HEK293 (cell line): Measurements from ENCODE around the gene DOK6.

Experiments used
- CTCF ChIA-PET: fragments of 350-600 bp; formaldehyde crosslinking; extraction: SDS; loops from one replicate; lab custom pipeline; 2021; ENCODE audit warnings: antibody characterized with exemption; lab: Yijun Ruan, JAX
- POLR2A ChIA-PET: fragments of 300-600 bp; formaldehyde crosslinking; extraction: SDS; loops from one replicate; lab custom pipeline; 2020; ENCODE audit warnings: antibody characterized with exemption, inconsistent platforms; lab: Yijun Ruan, JAX
- H3K27ac ChIP-seq: fragments of 200-500 bp; sonication (Bioruptor generic); 2 replicates; pipeline ENCODE4 v1.5.1; 2014; ENCODE audit warnings: low read depth, low read length, control low read depth, inconsistent platforms; ENCODE audit errors: extremely low read depth
- H3K36me3 ChIP-seq, 2 experiments: fragments of 200-500 bp in 1 of 2; sonication (Bioruptor generic) in 1 of 2; 1 replicate in 1 of 2; 2 replicates in 1 of 2; pipeline ENCODE4 v1.5.1; 2014 to 2017; ENCODE audit warnings: inconsistent platforms in 2 of 2, low read length in 2 of 2; ENCODE audit not compliant: control insufficient read depth in 2 of 2, insufficient read depth in 1 of 2
- H3K4me1 ChIP-seq: fragments of 200-500 bp; sonication (Bioruptor generic); 2 replicates; pipeline ENCODE4 v1.5.1; 2014; ENCODE audit warnings: mild to moderate bottlenecking, low read length, inconsistent platforms; ENCODE audit not compliant: control insufficient read depth, insufficient read depth
- H3K4me3 ChIP-seq: 2 replicates; pipeline ENCODE4 v1.5.1; 2011; ENCODE audit warnings: low read depth, mild to moderate bottlenecking, control low read depth, low read length, moderate library complexity
- H3K9me3 ChIP-seq: fragments of 200-500 bp; sonication (Bioruptor generic); 2 replicates; pipeline ENCODE4 v1.5.1; 2014; ENCODE audit warnings: low read depth, low read length, inconsistent platforms; ENCODE audit not compliant: control insufficient read depth, insufficient read depth
- GFI1B ChIP-seq: fragments of 450-650 bp; formaldehyde crosslinking; IDR thresholded peaks from 2 replicates; pipeline ENCODE4 v1.5.1; 2016; ENCODE audit warnings: missing biosample characterization, missing genetic modification characterization
- REPIN1 ChIP-seq: fragments of 450-650 bp; formaldehyde crosslinking; IDR thresholded peaks from 2 replicates; pipeline ENCODE4 v1.5.1; 2017; ENCODE audit warnings: missing biosample characterization, missing genetic modification characterization, low read depth
- TCF7L2 ChIP-seq: IDR thresholded peaks from 2 replicates; pipeline ENCODE4 v1.6.1; 2011; ENCODE audit warnings: low read depth, mild to moderate bottlenecking, inconsistent platforms, low read length, moderate library complexity, borderline replicate concordance
- ZBTB21 ChIP-seq: fragments of 450-650 bp; formaldehyde crosslinking; IDR thresholded peaks from 2 replicates; pipeline ENCODE4 v1.5.1; 2017; ENCODE audit warnings: missing biosample characterization, missing genetic modification characterization
- ZBTB48 ChIP-seq: fragments of 450-650 bp; formaldehyde crosslinking; IDR thresholded peaks from 2 replicates; pipeline ENCODE4 v1.5.1; 2016; ENCODE audit warnings: missing biosample characterization, missing genetic modification characterization
- ZNF112 ChIP-seq: fragments of 450-650 bp; formaldehyde crosslinking; IDR thresholded peaks from 2 replicates; pipeline ENCODE4 v1.5.0; 2017; ENCODE audit warnings: missing biosample characterization, missing genetic modification characterization
- ZNF114 ChIP-seq: fragments of 450-650 bp; formaldehyde crosslinking; IDR thresholded peaks from 2 replicates; pipeline ENCODE4 v1.5.0; 2017; ENCODE audit warnings: missing biosample characterization, missing genetic modification characterization
- ZNF133 ChIP-seq: fragments of 450-650 bp; formaldehyde crosslinking; IDR thresholded peaks from 2 replicates; pipeline ENCODE4 v1.5.1; 2016; ENCODE audit warnings: missing biosample characterization, missing genetic modification characterization
- ZNF146 ChIP-seq: fragments of 450-650 bp; formaldehyde crosslinking; IDR thresholded peaks from 2 replicates; pipeline ENCODE4 v1.5.1; 2016; ENCODE audit warnings: missing biosample characterization, missing genetic modification characterization
- ZNF18 ChIP-seq: fragments of 450-650 bp; formaldehyde crosslinking; IDR thresholded peaks from 2 replicates; pipeline ENCODE4 v1.5.1; 2016; ENCODE audit warnings: missing biosample characterization, missing genetic modification characterization
- ZNF223 ChIP-seq: fragments of 450-650 bp; formaldehyde crosslinking; IDR thresholded peaks from 2 replicates; pipeline ENCODE4 v1.5.1; 2016; ENCODE audit warnings: missing biosample characterization, missing genetic modification characterization
- ZNF266 ChIP-seq: fragments of 450-650 bp; formaldehyde crosslinking; IDR thresholded peaks from 2 replicates; pipeline ENCODE4 v1.5.1; 2016; ENCODE audit warnings: missing biosample characterization, missing genetic modification characterization, low read depth
- ZNF311 ChIP-seq: fragments of 450-650 bp; formaldehyde crosslinking; IDR thresholded peaks from 2 replicates; pipeline ENCODE4 v1.5.1; 2017; ENCODE audit warnings: missing biosample characterization, missing genetic modification characterization, borderline replicate concordance
- ZNF366 ChIP-seq: fragments of 450-650 bp; formaldehyde crosslinking; conservative IDR thresholded peaks from 2 replicates; pipeline ENCODE4 v1.5.1; 2016; ENCODE audit warnings: missing biosample characterization, missing genetic modification characterization
- ZNF37A ChIP-seq: fragments of 450-650 bp; IDR thresholded peaks from 2 replicates; pipeline ENCODE4 v1.5.1; 2018; ENCODE audit warnings: missing biosample characterization, missing genetic modification characterization
- ZNF529 ChIP-seq: fragments of 450-650 bp; formaldehyde crosslinking; IDR thresholded peaks from 2 replicates; pipeline ENCODE4 v1.5.1; 2017; ENCODE audit warnings: missing genetic modification characterization, missing biosample characterization; ENCODE audit not compliant: insufficient replicate concordance
- ZNF596 ChIP-seq: fragments of 450-650 bp; IDR thresholded peaks from 2 replicates; pipeline ENCODE4 v1.5.0; 2018; ENCODE audit warnings: missing biosample characterization, mild to moderate bottlenecking, missing genetic modification characterization, moderate library complexity
- ZNF600 ChIP-seq: fragments of 450-650 bp; formaldehyde crosslinking; IDR thresholded peaks from 2 replicates; pipeline ENCODE4 v1.5.1; 2016; ENCODE audit warnings: missing biosample characterization, missing genetic modification characterization
- ZNF610 ChIP-seq: fragments of 450-650 bp; formaldehyde crosslinking; IDR thresholded peaks from 2 replicates; pipeline ENCODE4 v1.5.1; 2016; ENCODE audit warnings: missing biosample characterization, missing genetic modification characterization, borderline replicate concordance
- ZNF623 ChIP-seq: fragments of 450-650 bp; formaldehyde crosslinking; IDR thresholded peaks from 2 replicates; pipeline ENCODE4 v1.5.1; 2016; ENCODE audit warnings: missing biosample characterization, missing genetic modification characterization
- ZNF639 ChIP-seq: fragments of 450-650 bp; formaldehyde crosslinking; IDR thresholded peaks from 2 replicates; pipeline ENCODE4 v1.5.1; 2016; ENCODE audit warnings: missing biosample characterization, missing genetic modification characterization
- ZNF658 ChIP-seq: fragments of 450-650 bp; formaldehyde crosslinking; IDR thresholded peaks from 2 replicates; pipeline ENCODE4; 2016; ENCODE audit warnings: missing biosample characterization, missing genetic modification characterization
- ZNF670 ChIP-seq: fragments of 450-650 bp; formaldehyde crosslinking; IDR thresholded peaks from 2 replicates; pipeline ENCODE4 v1.5.1; 2016; ENCODE audit warnings: missing biosample characterization, missing genetic modification characterization, low read depth
- ZNF677 ChIP-seq: fragments of 450-650 bp; IDR thresholded peaks from 2 replicates; pipeline ENCODE4 v1.5.0; 2018; ENCODE audit warnings: missing biosample characterization, mild to moderate bottlenecking, missing genetic modification characterization, moderate library complexity
- ZNF701 ChIP-seq: fragments of 450-650 bp; formaldehyde crosslinking; IDR thresholded peaks from 2 replicates; pipeline ENCODE4 v1.5.1; 2016; ENCODE audit warnings: missing biosample characterization, missing genetic modification characterization
- ZNF704 ChIP-seq: fragments of 450-650 bp; formaldehyde crosslinking; IDR thresholded peaks from 2 replicates; pipeline ENCODE4 v1.5.1; 2016; ENCODE audit warnings: missing biosample characterization, missing genetic modification characterization
- ZNF777 ChIP-seq: fragments of 450-650 bp; formaldehyde crosslinking; IDR thresholded peaks from 2 replicates; pipeline ENCODE4 v1.5.1; 2017; ENCODE audit warnings: missing biosample characterization, missing genetic modification characterization, borderline replicate concordance
- ZSCAN23 ChIP-seq: fragments of 450-650 bp; formaldehyde crosslinking; IDR thresholded peaks from 2 replicates; pipeline ENCODE4 v1.5.1; 2016; ENCODE audit warnings: missing biosample characterization, missing genetic modification characterization
- ZSCAN30 ChIP-seq: fragments of 450-650 bp; IDR thresholded peaks from 2 replicates; pipeline ENCODE4 v1.5.1; 2018; ENCODE audit warnings: missing biosample characterization, mild to moderate bottlenecking, missing genetic modification characterization, moderate library complexity
- TF ChIP-seq, protein P1 (sequence below): fragments of 450-650 bp; formaldehyde crosslinking; IDR thresholded peaks from 2 replicates; pipeline ENCODE4 v1.5.1; 2017; ENCODE audit warnings: missing biosample characterization, missing genetic modification characterization

Gene DOK6

DNA sequence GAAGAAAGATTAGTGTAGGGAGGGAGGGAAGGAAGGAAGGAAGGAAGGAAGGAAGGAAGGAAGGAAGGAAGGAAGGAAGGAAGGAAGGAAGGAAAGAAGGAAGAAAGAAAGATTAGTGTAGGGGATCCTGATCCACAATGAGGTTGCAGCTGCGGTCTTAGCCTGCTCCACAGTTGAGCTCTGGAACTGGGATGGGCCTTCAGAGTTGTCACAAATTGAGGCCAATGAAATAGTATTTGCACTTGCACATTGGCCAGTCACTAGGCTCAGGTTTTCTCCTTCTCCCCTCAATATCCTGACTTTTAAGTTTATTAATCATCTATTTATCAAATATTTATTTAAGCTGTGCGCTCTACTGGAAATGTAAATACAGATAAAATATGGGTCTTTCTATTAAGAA lies 34.3 kb downstream of the DOK6 start:
- ChIA-PET CTCF (no interaction called here), POLR2A (no interaction called here)
- Histone ChIP-seq H3K9me3 (no peaks in the 10 kb centered on the region), H3K27ac (no peak overlapping the region), H3K4me1 (no peaks in the 10 kb centered on the region), H3K36me3 (no peaks in the 10 kb centered on the region), H3K4me3 (no peak overlapping the region)
- TF ChIP-seq ZNF114 (tag by site-specific recombination) (no peak), ZNF670 (tag by site-specific recombination) (no peak), ZNF529 (no peak), ZBTB48 (no peak), ZNF37A (tag by site-specific recombination) (no peak), REPIN1 (tag by site-specific recombination) (no peak), ZNF366 (0 out of 2 replicates have a peak, but pooled peaks have one; percentile 27)

- no peaks in the 10 kb centered on the region for H3K4me1 ChIP-seq
- TF ChIP-seq ZNF639 (no peak), ZSCAN23 (no peak), ZBTB21 (tag by site-specific recombination) (no peak), GFI1B (tag by site-specific recombination) (no peak), ZNF777 (tag by site-specific recombination) (no peak), ZNF266 (no peak), ZNF223 (tag by site-specific recombination) (no peak), ZSCAN30 (tag by site-specific recombination) (no peak), ZNF596 (tag by site-specific recombination) (no peak), ZNF112 (tag by site-specific recombination) (no peak), ZNF529 (no peak)
- TF ChIP-seq, protein P1, sequence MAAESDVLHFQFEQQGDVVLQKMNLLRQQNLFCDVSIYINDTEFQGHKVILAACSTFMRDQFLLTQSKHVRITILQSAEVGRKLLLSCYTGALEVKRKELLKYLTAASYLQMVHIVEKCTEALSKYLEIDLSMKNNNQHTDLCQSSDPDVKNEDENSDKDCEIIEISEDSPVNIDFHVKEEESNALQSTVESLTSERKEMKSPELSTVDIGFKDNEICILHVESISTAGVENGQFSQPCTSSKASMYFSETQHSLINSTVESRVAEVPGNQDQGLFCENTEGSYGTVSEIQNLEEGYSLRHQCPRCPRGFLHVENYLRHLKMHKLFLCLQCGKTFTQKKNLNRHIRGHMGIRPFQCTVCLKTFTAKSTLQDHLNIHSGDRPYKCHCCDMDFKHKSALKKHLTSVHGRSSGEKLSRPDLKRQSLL (tag by site-specific recombination), result no peak
- POLR2A ChIA-PET, result no interaction called here
- no peak overlapping the region for H3K4me3 ChIP-seq
- H3K9me3 ChIP-seq, result no peaks in the 10 kb centered on the region
- H3K27ac ChIP-seq, result no peak overlapping the region
- no peaks in the 10 kb centered on the region for H3K36me3 ChIP-seq
- CTCF ChIA-PET, result no interaction called here
Observed at GRCh38 chr18:69444221-69444620, 43.5 kb downstream of the DOK6 start.

GRCh38 chr18:69447886-69448285 lies 47.2 kb downstream of the DOK6 start:
- CTCF ChIA-PET, result no interaction called here
- POLR2A ChIA-PET, result no interaction called here
- no peak for TF ChIP-seq ZNF623 (tag by site-specific recombination)
- TF ChIP-seq ZNF704 (tag by site-specific recombination), result no peak
- TF ChIP-seq ZNF677, result no peak
- no peak for TF ChIP-seq ZNF311 (tag by site-specific recombination)
- no peak for TF ChIP-seq ZNF701 (tag by site-specific recombination)
- no peak for TF ChIP-seq ZNF658
- no peak for TF ChIP-seq ZNF610 (tag by site-specific recombination)
- TF ChIP-seq ZNF146 (tag by site-specific recombination), result no peak
- TF ChIP-seq TCF7L2, result no peak
- no peak for TF ChIP-seq ZNF600 (tag by site-specific recombination)
- no peak for TF ChIP-seq ZNF18
- no peak for TF ChIP-seq ZNF133 (tag by site-specific recombination)

More at GRCh38 chr18:69447886-69448285, 47.2 kb downstream of the DOK6 start:
- H3K4me3 ChIP-seq, result no peak overlapping the region
- no peaks in the 10 kb centered on the region for H3K9me3 ChIP-seq
- H3K4me1 ChIP-seq, result no peaks in the 10 kb centered on the region
- H3K36me3 ChIP-seq, result no peaks in the 10 kb centered on the region
- no peak overlapping the region for H3K27ac ChIP-seq
